ENCODE results near the gene RCAN1.
A peak's percentile ranks its signal among the peaks of the same experiment; 100 is the strongest.
"Not testable (repeated sequence)": the region's sequence is repeated elsewhere in the genome, so short reads cannot be mapped to it uniquely, and the experiment has no call there.

Gene RCAN1

GRCh38 chr21:34621434-34622350 lies 6.8 kb upstream of the RCAN1 start:
- DNase-seq (ENCODE audit: low read depth): no peak

- no peak for DNase-seq (ENCODE audit: low read depth)
Measured at GRCh38 chr21:34619841-34620665, 5.1 kb upstream of the RCAN1 start.

GRCh38 chr21:34618941-34619340 lies 4.0 kb upstream of the RCAN1 start:
- no peak for DNase-seq (ENCODE audit: low read depth)

- DNase-seq (ENCODE audit: low read depth): no peak
Measured at GRCh38 chr21:34617753-34618339, 2.9 kb upstream of the RCAN1 start.

- DNase-seq (ENCODE audit: low read depth): no peak
Measured at GRCh38 chr21:34615487-34615814, 538 bp upstream of the RCAN1 start.

- DNase-seq (ENCODE audit: low read depth): no peak
Measured at GRCh38 chr21:34613679-34614627, 960 bp downstream of the RCAN1 start.

- DNase-seq (ENCODE audit: low read depth): no peak
Measured at GRCh38 chr21:34612557-34612956, 2.4 kb downstream of the RCAN1 start.

GRCh38 chr21:34612056-34612455 lies 2.9 kb downstream of the RCAN1 start:
- DNase-seq (ENCODE audit: low read depth): no peak

- DNase-seq (ENCODE audit: low read depth): no peak
Measured at GRCh38 chr21:34611528-34611927, 3.4 kb downstream of the RCAN1 start.

GRCh38 chr21:34609933-34610549 lies 4.9 kb downstream of the RCAN1 start:
- no peak for DNase-seq (ENCODE audit: low read depth)

GRCh38 chr21:34609244-34609932 lies 5.5 kb downstream of the RCAN1 start:
- DNase-seq (ENCODE audit: low read depth): no peak

- not testable (repeated sequence) for DNase-seq (ENCODE audit: low read depth)
Measured at GRCh38 chr21:34607376-34607775, 7.5 kb downstream of the RCAN1 start.

- peak; percentile 9 for DNase-seq (ENCODE audit: low read depth)
Measured at GRCh38 chr21:34606621-34607020, 8.3 kb downstream of the RCAN1 start.

- no peak for DNase-seq (ENCODE audit: low read depth)
Measured at GRCh38 chr21:34606051-34606450, 8.9 kb downstream of the RCAN1 start.

- not testable (repeated sequence) for DNase-seq (ENCODE audit: low read depth)
Measured at GRCh38 chr21:34604956-34605355, 10.0 kb downstream of the RCAN1 start.

GRCh38 chr21:34604556-34604955 lies 10.4 kb downstream of the RCAN1 start:
- DNase-seq (ENCODE audit: low read depth): no peak

- no peak for DNase-seq (ENCODE audit: low read depth)
Measured at GRCh38 chr21:34603710-34604057, 11.2 kb downstream of the RCAN1 start.

- peak; percentile 55 for DNase-seq (ENCODE audit: low read depth)
Measured at GRCh38 chr21:34603002-34603709, 11.8 kb downstream of the RCAN1 start.

GRCh38 chr21:34602061-34602460 lies 12.9 kb downstream of the RCAN1 start:
- no peak for DNase-seq (ENCODE audit: low read depth)

- no peak for DNase-seq (ENCODE audit: low read depth)
Measured at GRCh38 chr21:34599534-34600101, 15.3 kb downstream of the RCAN1 start.
